Prostate gland (tissue), 2 donors: ENCODE results near the gene TMEM237. TPM values are rescaled to one million over a fixed set of nuclear protein-coding genes. Genes with fewer than 3 reads are reported as not detected.

Experiments
- DNase-seq: peaks from one replicate; pipeline ENCODE4 v3.0.0-alpha.2; 2019; ENCODE audit warnings: low spot score
- H3K27ac ChIP-seq, 2 donors: fragments of 200-600 bp; sonication (generic); 2 replicates each; pipeline ENCODE4 v1.5.1; 2017 to 2019
- H3K27me3 ChIP-seq: fragments of 200-600 bp; sonication (generic); replicated peaks from 2 replicates; pipeline ENCODE4 v1.5.1; 2019; ENCODE audit not compliant: insufficient read depth
- H3K36me3 ChIP-seq, 2 donors: fragments of 200-600 bp; sonication (generic); 1 replicate in 1 of 2; 2 replicates in 1 of 2; pipeline versions ENCODE4 v1.5.1 to v1.8.1; 2017 to 2019
- H3K4me1 ChIP-seq: fragments of 200-600 bp; sonication (generic); replicated peaks from 2 replicates; pipeline ENCODE4 v1.5.1; 2019
- H3K4me3 ChIP-seq, 2 donors: fragments of 200-600 bp; sonication (generic); 2 replicates each; pipeline ENCODE4 v1.5.1; 2017 to 2019
- H3K9me3 ChIP-seq: fragments of 200-600 bp; sonication (generic); 2 replicates; pipeline ENCODE4 v1.5.1; 2017
- POLR2A ChIP-seq: fragments of 450-650 bp; IDR thresholded peaks from one replicate; pipeline ENCODE4 v1.6.1; 2016; ENCODE audit warnings: antibody characterized with exemption, mild to moderate bottlenecking
- POLR2AphosphoS5 ChIP-seq: sonication (generic); formaldehyde crosslinking; IDR thresholded peaks from one replicate; pipeline ENCODE4 v1.6.1; 2017; ENCODE audit warnings: antibody characterized with exemption
- WGBS: methylation state at CpG from one replicate; pipeline ENCODE4 v1.1.5; 2018; 5-methylcytosine and 5-hydroxymethylcytosine counted together
- intact Hi-C: fragments of 100-400 bp; cut with DNase I; formaldehyde crosslinking; loops from one replicate; pipeline ENCODE4 v1.14.2; 2022
- total RNA-seq, 2 donors: library from RNA; depleted of rRNA; stranded (reverse); fragments of >200 nt; gene quantifications; one replicate each; pipeline ENCODE4 v1.1.0, GENCODE V29; 2016
- TF ChIP-seq, protein P1 (sequence below), 4 experiments: fragments of 200-600 bp in 2 of 4; fragments of 450-650 bp in 2 of 4; sonication (generic) in 2 of 4; IDR thresholded peaks; 1 replicate in 3 of 4; 2 replicates in 1 of 4; pipeline ENCODE4 v1.5.1; 2016 to 2019; ENCODE audit warnings: antibody characterized with exemption in 4 of 4, mild to moderate bottlenecking in 2 of 4, moderate library complexity in 2 of 4

The TMEM237 gene
- 10 to 100 TPM; 29.7 to 31.4 TPM for total RNA-seq

DNA sequence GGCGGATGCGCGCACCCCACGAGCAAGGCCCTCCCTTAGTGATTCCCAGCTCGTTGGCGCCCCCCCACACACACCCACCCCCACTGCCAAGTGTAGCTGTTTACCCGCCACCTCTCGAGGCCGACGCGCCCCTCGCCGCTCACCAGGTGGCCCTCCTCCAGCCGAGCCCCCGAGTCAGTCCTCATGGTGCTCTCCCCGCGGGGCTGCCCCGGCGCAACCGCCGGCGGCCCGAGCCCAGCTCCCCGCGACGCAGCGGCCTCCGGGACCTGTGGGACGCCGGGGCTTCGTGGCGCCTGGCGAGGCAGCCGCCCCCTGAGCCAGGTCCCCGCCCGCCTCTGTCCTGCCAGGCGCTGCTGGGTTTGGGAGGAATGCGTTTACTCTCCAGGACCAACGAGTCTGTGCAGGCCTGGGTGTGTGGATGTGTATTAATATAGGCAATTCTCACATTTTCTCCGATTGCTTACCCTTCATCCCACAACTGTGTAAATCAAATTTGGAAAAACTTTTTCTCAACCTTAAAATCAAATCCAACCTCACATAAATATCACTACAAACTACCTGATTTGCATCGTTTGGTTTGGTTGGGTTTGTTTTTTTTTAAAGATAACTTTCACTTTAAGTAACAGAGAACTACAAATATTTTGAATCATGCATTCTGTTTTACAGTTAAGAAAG lies at the start of gene TMEM237:
Gene TMEM237, minus strand, starts transcription at position 288 of the 675 bp plus-strand sequence. Its CDS starts 103 bp downstream, at position 185.
- intact Hi-C loops = no loop called here
- peak; percentile 64 for DNase-seq
- Histone ChIP-seq H3K4me3 (peak within 1 kb of the TSS; percentile 80 to 85), H3K36me3 (no peaks in the 10 kb centered on the region), H3K9me3 (no peaks in the 10 kb centered on the region), H3K27me3 (no peaks in the 10 kb centered on the region), H3K27ac (peak within 1 kb of the TSS; percentile 94 to 97), H3K4me1 (no peaks in the 10 kb centered on the region)
- no peak for TF ChIP-seq POLR2AphosphoS5
- peak; percentile 50 for TF ChIP-seq POLR2A
- 1% methylated on average over 39 of the region's 41 CpGs for WGBS

GRCh38 chr2:201685156-201685555 lies 41.9 kb upstream of the TMEM237 start:
- TF ChIP-seq, protein P1, sequence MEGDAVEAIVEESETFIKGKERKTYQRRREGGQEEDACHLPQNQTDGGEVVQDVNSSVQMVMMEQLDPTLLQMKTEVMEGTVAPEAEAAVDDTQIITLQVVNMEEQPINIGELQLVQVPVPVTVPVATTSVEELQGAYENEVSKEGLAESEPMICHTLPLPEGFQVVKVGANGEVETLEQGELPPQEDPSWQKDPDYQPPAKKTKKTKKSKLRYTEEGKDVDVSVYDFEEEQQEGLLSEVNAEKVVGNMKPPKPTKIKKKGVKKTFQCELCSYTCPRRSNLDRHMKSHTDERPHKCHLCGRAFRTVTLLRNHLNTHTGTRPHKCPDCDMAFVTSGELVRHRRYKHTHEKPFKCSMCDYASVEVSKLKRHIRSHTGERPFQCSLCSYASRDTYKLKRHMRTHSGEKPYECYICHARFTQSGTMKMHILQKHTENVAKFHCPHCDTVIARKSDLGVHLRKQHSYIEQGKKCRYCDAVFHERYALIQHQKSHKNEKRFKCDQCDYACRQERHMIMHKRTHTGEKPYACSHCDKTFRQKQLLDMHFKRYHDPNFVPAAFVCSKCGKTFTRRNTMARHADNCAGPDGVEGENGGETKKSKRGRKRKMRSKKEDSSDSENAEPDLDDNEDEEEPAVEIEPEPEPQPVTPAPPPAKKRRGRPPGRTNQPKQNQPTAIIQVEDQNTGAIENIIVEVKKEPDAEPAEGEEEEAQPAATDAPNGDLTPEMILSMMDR (IDR thresholded peaks at IDR 0.05) = no peak
- TF ChIP-seq POLR2A (no peak), POLR2AphosphoS5 (no peak)
- 86% methylated on average over 3 of the region's 3 CpGs for WGBS
- Histone ChIP-seq H3K36me3 (no peaks in the 10 kb centered on the region), H3K9me3 (no peaks in the 10 kb centered on the region), H3K27ac (no peak overlapping the region), H3K4me1 (no peaks in the 10 kb centered on the region), H3K4me3 (no peak overlapping the region), H3K27me3 (no peaks in the 10 kb centered on the region)
- no peak for DNase-seq
- intact Hi-C loops = no loop called here

- Histone ChIP-seq H3K4me1 (no peaks in the 10 kb centered on the region), H3K9me3 (no peaks in the 10 kb centered on the region), H3K27me3 (no peaks in the 10 kb centered on the region), H3K36me3 (no peaks in the 10 kb centered on the region), H3K4me3 (no peak overlapping the region), H3K27ac (no peak overlapping the region)
- intact Hi-C loops = no loop called here
- DNase-seq = no peak
- 47% methylated on average over 9 of the region's 9 CpGs for WGBS
- TF ChIP-seq POLR2A = no peak
- no peak for TF ChIP-seq POLR2AphosphoS5
- TF ChIP-seq, protein P1 (IDR thresholded peaks at IDR 0.05) = no peak
Measured at GRCh38 chr2:201680743-201681142, 37.4 kb upstream of the TMEM237 start.

DNA sequence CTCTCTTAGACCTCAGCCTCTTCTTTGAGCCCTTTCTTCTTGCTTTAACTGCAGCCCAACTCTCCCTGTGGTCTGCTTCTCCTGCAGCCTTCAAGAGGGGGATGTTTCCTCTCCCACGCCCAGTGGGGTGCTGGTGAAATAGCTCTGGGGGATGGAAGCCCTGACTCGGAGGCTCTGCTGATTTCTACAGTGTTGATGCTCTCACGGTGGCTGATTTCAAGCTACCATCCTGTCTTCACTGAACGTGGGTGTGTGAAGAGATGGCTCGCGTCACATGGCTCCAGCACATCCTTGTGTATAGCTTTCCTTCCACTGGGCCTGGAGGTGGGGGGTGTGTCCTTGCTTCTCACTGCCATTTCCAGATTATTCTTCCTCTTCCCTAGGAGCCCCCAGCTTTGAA lies 35.1 kb upstream of the TMEM237 start:
- DNase-seq = no peak
- WGBS = 74% methylated on average over 6 of the region's 6 CpGs

DNA sequence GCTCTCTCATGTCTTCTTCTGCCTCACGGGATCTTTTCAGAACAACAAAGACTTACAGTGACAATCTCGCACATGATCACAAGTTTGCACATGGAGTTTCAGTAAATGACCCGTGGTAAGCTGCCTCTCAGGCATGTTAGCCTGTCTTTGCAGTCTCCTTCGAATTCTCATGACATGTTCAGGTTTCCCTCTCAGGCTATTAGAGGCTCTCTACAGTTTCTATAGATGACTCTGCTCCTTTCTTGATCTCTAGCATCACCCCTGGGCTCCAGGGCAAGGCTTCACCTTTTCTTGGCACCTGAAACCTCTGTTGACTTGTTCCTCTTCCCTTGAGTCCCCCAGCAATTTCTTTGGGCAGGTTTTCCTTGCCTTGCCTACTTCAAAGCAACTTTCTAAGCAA lies 32.2 kb upstream of the TMEM237 start:
- H3K4me3 ChIP-seq = no peak overlapping the region
- intact Hi-C loops = no loop called here
- no peaks in the 10 kb centered on the region for H3K36me3 ChIP-seq
- TF ChIP-seq, protein P1 (IDR thresholded peaks at IDR 0.05) = no peak
- TF ChIP-seq POLR2A (no peak), POLR2AphosphoS5 (no peak)
- no peaks in the 10 kb centered on the region for H3K4me1 ChIP-seq
- WGBS = 44% methylated on average over 4 of the region's 4 CpGs
- no peaks in the 10 kb centered on the region for H3K27me3 ChIP-seq
- H3K9me3 ChIP-seq = no peaks in the 10 kb centered on the region
- no peak overlapping the region for H3K27ac ChIP-seq
- no peak for DNase-seq

More for the DNA sequence above, 35.1 kb upstream of the TMEM237 start:
- no peaks in the 10 kb centered on the region for H3K36me3 ChIP-seq
- TF ChIP-seq POLR2AphosphoS5 (no peak), POLR2A (no peak)
- TF ChIP-seq, protein P1 (IDR thresholded peaks at IDR 0.05) = no peak
- H3K27me3 ChIP-seq = no peaks in the 10 kb centered on the region
- intact Hi-C loops = no loop called here
- H3K27ac ChIP-seq = no peak overlapping the region
- H3K9me3 ChIP-seq = no peaks in the 10 kb centered on the region
- no peaks in the 10 kb centered on the region for H3K4me1 ChIP-seq
- no peak overlapping the region for H3K4me3 ChIP-seq
